WTC11 (cell line): ENCODE measurements around the gene TSPAN1.

ENCODE experiments used
- CTCF ChIP-seq: fragments of 200-600 bp; IDR thresholded peaks from 2 replicates; pipeline ENCODE4 v1.8.0; 2022; ENCODE audit warnings: antibody characterized with exemption
- ESRRA ChIP-seq: sonication (generic); formaldehyde crosslinking; IDR thresholded peaks from 2 replicates; pipeline ENCODE4 v1.8.1; 2022; ENCODE audit warnings: mild to moderate bottlenecking, missing genetic modification reagents, borderline replicate concordance
- RELA ChIP-seq: sonication (generic); formaldehyde crosslinking; IDR thresholded peaks from 2 replicates; pipeline ENCODE4 v1.8.1; 2022; ENCODE audit warnings: missing genetic modification reagents, mild to moderate bottlenecking, borderline replicate concordance
- RORB ChIP-seq: fragments of 250-450 bp; sonication (Bioruptor Pico); IDR thresholded peaks from 2 replicates; pipeline ENCODE4 v1.9.0; 2021; ENCODE audit warnings: mild to moderate bottlenecking
- TEAD4 ChIP-seq: sonication (generic); formaldehyde crosslinking; IDR thresholded peaks from 2 replicates; pipeline ENCODE4 v1.8.0; 2022; ENCODE audit warnings: mild to moderate bottlenecking, missing genetic modification reagents
- ZBTB43 ChIP-seq: sonication (generic); formaldehyde crosslinking; IDR thresholded peaks from 2 replicates; pipeline ENCODE4 v1.8.1; 2023; ENCODE audit warnings: mild to moderate bottlenecking, missing genetic modification reagents
- ZNF121 ChIP-seq: sonication (generic); formaldehyde crosslinking; IDR thresholded peaks from 2 replicates; pipeline ENCODE4 v1.8.0; 2023; ENCODE audit warnings: missing genetic modification reagents
- ZNF416 ChIP-seq: fragments of 250-450 bp; sonication (Bioruptor Pico); IDR thresholded peaks from 2 replicates; pipeline ENCODE4 v1.9.0; 2021; ENCODE audit warnings: mild to moderate bottlenecking, inconsistent platforms
- ZNF512 ChIP-seq: sonication (generic); formaldehyde crosslinking; IDR thresholded peaks from 2 replicates; pipeline ENCODE4 v1.8.1; 2022; ENCODE audit warnings: missing genetic modification reagents, borderline replicate concordance
- TF ChIP-seq, protein P1 (sequence below): sonication (generic); formaldehyde crosslinking; IDR thresholded peaks from 2 replicates; pipeline ENCODE4 v1.8.1; 2023; ENCODE audit warnings: mild to moderate bottlenecking, missing genetic modification reagents, moderate library complexity
- TF ChIP-seq, protein P2 (sequence below): sonication (generic); formaldehyde crosslinking; IDR thresholded peaks from 2 replicates; pipeline ENCODE4 v1.8.1; 2022; ENCODE audit warnings: mild to moderate bottlenecking, moderate library complexity, missing genetic modification reagents

DNA sequence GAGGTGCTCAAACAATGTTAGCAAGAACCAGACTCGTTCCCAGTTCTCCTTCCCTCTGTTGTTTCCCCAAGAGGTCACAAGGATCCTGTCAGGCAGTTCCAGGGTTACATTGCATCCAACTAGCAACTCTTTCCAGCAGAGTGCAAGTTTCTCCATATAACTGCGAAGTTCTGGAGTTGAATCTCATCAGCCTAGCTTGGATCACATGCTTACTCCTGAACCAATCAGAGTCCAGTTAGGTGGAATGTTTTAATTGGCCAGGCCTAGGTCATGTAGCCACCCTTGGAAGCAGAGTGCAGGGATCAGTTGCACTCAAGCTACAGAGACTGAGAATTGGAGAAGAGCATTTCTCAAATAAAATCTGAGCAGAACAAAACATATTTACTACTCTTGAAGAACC is 26.6 kb upstream of the TSPAN1 start:
- TF ChIP-seq ZNF512 (no peak), ESRRA (no peak), ZBTB43 (CRISPR knock-in tag) (no peak), ZNF121 (CRISPR knock-in tag) (no peak), RELA (CRISPR knock-in tag) (no peak), TEAD4 (CRISPR knock-in tag) (no peak), CTCF (no peak), RORB (no peak), ZNF416 (CRISPR knock-in tag) (no peak)
- TF ChIP-seq, protein P1, sequence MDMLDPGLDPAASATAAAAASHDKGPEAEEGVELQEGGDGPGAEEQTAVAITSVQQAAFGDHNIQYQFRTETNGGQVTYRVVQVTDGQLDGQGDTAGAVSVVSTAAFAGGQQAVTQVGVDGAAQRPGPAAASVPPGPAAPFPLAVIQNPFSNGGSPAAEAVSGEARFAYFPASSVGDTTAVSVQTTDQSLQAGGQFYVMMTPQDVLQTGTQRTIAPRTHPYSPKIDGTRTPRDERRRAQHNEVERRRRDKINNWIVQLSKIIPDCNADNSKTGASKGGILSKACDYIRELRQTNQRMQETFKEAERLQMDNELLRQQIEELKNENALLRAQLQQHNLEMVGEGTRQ (CRISPR knock-in tag), result no peak
- TF ChIP-seq, protein P2, sequence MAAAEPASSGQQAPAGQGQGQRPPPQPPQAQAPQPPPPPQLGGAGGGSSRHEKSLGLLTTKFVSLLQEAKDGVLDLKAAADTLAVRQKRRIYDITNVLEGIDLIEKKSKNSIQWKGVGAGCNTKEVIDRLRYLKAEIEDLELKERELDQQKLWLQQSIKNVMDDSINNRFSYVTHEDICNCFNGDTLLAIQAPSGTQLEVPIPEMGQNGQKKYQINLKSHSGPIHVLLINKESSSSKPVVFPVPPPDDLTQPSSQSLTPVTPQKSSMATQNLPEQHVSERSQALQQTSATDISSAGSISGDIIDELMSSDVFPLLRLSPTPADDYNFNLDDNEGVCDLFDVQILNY (CRISPR knock-in tag), result no peak
